Measurements from ENCODE around the gene POLR2B. TPM values are rescaled to one million over a fixed set of nuclear protein-coding genes. Genes with fewer than 3 reads are reported as not detected.

POLR2B gene
- total RNA-seq, 3 donors from 2014 or later: 129 to 136 (median 130) TPM

DNA sequence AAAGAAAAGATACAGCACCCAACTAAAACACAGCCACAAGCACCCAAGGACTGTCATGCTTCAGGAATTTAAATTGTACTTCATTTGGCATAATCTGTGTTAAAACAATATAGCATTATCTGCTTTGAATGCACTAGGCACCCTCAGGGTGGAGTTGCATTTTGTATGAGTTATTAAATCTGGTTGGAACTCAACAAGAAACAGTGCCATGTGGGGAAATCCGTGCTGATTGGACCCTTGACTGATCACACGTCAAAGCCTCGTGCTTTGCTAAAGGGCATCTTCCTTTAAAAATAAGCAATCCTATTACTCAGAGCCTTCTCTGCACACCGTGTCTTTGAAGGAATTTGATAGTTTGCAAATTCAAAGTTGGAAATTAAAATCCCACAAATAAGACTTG, 96.0 kb downstream of the POLR2B start:
- ATAC-seq (no peak), DNase-seq (no peak)
- Mint-ChIP-seq H3K4me1 (ENCODE audit: low read depth) (no peaks in the 10 kb centered on the region), H3K27me3 (ENCODE audit: low read depth) (peaks cover 24% of the 10 kb centered on the region), H3K9me3 (no peaks in the 10 kb centered on the region), H3K36me3 (ENCODE audit: insufficient read depth) (no peaks in the 10 kb centered on the region), H3K4me3 (no peak overlapping the region)

GRCh38 chr4:57075367-57075766, 96.7 kb downstream of the POLR2B start:
- ATAC-seq (no peak), DNase-seq (no peak)
- H3K27me3 Mint-ChIP-seq (ENCODE audit: low read depth): peaks cover 24% of the 10 kb centered on the region
- no peaks in the 10 kb centered on the region for H3K4me1 Mint-ChIP-seq (ENCODE audit: low read depth)
- no peak overlapping the region for H3K4me3 Mint-ChIP-seq
- no peaks in the 10 kb centered on the region for H3K9me3 Mint-ChIP-seq
- no peaks in the 10 kb centered on the region for H3K36me3 Mint-ChIP-seq (ENCODE audit: insufficient read depth)

DNA sequence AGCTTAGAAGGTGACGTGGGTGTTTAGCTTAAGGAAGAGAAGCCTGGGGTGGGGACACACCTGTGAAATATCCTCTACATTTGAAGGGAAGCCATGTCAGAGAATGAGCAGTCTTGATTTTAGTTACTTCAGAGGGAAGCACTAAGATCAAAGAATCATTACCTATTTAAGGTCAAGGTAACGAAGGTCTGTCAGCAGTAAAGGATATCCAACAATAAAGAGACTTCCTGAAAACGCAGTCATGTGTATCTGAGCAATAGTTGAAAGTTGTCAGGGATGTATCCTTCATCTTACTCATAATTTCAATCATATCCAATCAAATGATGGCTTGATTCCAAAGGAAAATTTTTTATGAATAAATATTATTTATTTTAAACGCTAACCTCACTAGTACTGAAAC, 98.0 kb downstream of the POLR2B start:
- ATAC-seq (no peak), DNase-seq (no peak)
- Mint-ChIP-seq H3K4me1 (ENCODE audit: low read depth) (no peaks in the 10 kb centered on the region), H3K4me3 (no peak overlapping the region), H3K9me3 (no peaks in the 10 kb centered on the region), H3K36me3 (ENCODE audit: insufficient read depth) (no peaks in the 10 kb centered on the region), H3K27me3 (ENCODE audit: low read depth) (peaks cover 28% of the 10 kb centered on the region)

DNA sequence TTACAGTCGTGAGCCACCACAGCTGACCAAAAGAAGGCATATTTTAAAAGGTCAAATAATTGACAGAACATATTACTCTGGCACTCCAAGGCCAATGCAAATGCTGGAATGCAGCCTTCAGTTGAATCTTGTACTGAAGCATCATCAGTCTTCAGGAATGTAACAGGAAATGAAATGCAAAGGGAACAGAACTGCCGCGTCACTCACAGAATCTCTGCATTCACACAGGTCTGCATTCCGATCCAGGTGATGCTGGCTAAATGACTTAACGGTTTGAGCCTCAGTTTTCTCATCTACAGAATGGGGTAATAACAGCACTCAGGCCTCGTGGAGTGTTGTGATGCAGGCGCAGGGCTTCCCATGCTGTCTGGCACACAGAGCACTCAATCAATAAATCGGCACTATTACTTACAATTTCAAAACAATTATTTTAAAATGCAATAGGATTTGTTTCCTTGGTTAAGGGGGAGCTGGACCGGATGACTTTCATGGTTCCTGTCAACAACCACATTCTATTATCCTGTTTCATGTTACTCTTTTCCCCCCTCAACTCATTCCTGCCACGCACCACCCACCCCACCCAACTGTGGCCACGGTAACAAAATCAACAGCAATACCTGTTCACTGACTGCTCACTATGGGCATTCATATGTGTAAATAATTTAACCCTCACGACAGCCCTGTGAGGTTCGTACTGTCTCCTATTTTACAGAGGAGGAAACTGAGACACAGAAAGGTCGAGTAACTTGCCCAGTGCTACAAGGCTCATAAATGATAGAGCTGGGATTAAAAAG, 99.1 kb downstream of the POLR2B start:
- ATAC-seq (no peak), DNase-seq (no peak)
- Mint-ChIP-seq H3K9me3 (no peaks in the 10 kb centered on the region), H3K27me3 (ENCODE audit: low read depth) (peaks cover 28% of the 10 kb centered on the region), H3K36me3 (ENCODE audit: insufficient read depth) (no peaks in the 10 kb centered on the region), H3K4me3 (no peak overlapping the region), H3K4me1 (ENCODE audit: low read depth) (no peaks in the 10 kb centered on the region)

DNA sequence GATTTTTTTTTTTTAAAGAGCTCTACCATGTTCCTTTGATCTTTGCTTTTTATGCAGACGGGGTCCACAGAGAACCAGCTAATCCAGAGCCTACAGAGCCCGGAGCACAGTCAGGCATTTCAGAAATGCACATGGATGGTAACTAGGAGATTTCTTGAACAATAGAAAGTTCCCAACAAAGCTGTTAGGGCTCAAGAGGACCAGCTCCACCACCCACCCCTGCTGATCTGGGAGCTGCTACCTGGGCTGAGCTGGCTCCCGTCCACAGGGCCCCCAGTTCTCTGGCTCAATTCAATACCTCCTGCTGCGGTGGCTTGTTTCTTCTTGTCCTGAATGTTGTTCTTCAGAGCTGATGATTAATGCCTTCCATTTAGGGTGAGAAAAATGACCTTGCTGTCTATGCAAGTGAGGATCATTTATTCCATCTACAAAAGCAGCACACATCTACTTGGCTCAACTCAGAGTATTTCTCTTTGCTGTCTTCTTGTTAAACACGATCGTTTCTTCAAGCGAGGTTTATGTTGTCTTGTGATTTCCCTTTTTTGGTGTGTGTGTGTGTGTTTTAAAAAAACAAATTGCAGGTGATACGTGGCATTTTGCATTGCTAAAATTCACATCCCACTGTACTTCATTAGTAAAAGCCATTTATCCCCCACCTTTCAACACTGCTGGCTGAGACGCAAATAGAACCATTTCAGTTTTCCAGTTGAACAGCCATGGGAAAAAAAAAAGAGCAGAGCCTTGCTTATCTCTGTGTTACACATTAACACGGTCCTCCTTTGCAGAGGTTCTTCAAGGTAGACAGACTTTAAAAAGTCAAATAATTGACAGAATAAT, 100.2 kb downstream of the POLR2B start:
- DNase-seq (no peak), ATAC-seq (no peak)
- Mint-ChIP-seq H3K27me3 (ENCODE audit: low read depth) (peaks cover 26% of the 10 kb centered on the region), H3K4me1 (ENCODE audit: low read depth) (no peaks in the 10 kb centered on the region), H3K9me3 (no peaks in the 10 kb centered on the region), H3K4me3 (no peak overlapping the region), H3K36me3 (ENCODE audit: insufficient read depth) (no peaks in the 10 kb centered on the region)

Other genes starting within 250 kb of the POLR2B start
- gene SPINK2, start 157.2 kb upstream of the POLR2B start, total RNA-seq: under 1 TPM in 1 of 3 donors, not detected in 2; 0.35 TPM
- gene REST, start 71.0 kb upstream of the POLR2B start, total RNA-seq: 10 to 100 TPM; 36.0 to 43.4 (median 41.4) TPM
- gene NOA1, start 1.3 kb upstream of the POLR2B start, total RNA-seq: 10 to 100 TPM; 23.3 to 25.0 (median 24.3) TPM
- gene IGFBP7, start 131.5 kb downstream of the POLR2B start, total RNA-seq: under 1 TPM; 0.56 to 0.73 (median 0.63) TPM

Measured in activated T-cell treated with anti-CD3 and anti-CD28 coated beads, Interleukin-2, amount 50 U/mL, for 4 hours (primary cell).